ENCODE data around the gene TRIM22.

- TF ChIP-seq POLR2A (IDR thresholded peaks at IDR 0.05) (no peak), CTCF (IDR thresholded peaks at IDR 0.05) (no peak)
These were observed 24.5 kb upstream of the TRIM22 start for GRCh38 chr11:5665051-5665570.

Data from ovary (tissue), 3 donors.